ENCODE measurements around the gene CLEC18B.
A peak's percentile ranks its signal among the peaks of the same experiment; 100 is the strongest.
"Not testable (repeated sequence)": the region's sequence is repeated elsewhere in the genome, so short reads cannot be mapped to it uniquely, and the experiment has no call there.

CLEC18B gene

GRCh38 chr16:74443624-74444346, 22.5 kb upstream of the CLEC18B start:
- not testable (repeated sequence) for DNase-seq

- DNase-seq: no peak
Measured at GRCh38 chr16:74439685-74440084, 18.4 kb upstream of the CLEC18B start.

- no peak for DNase-seq
Measured at GRCh38 chr16:74438492-74438979, 17.3 kb upstream of the CLEC18B start.

- no peak for DNase-seq
Measured at GRCh38 chr16:74431516-74431915, 10.2 kb upstream of the CLEC18B start.

- peak; percentile 4 for DNase-seq
Measured at GRCh38 chr16:74430036-74430712, 8.9 kb upstream of the CLEC18B start.

GRCh38 chr16:74428493-74428892, 7.2 kb upstream of the CLEC18B start:
- DNase-seq: not testable (repeated sequence)

GRCh38 chr16:74425751-74426150, 4.5 kb upstream of the CLEC18B start:
- DNase-seq: not testable (repeated sequence)

- DNase-seq: not testable (repeated sequence)
Measured at GRCh38 chr16:74423721-74424120, 2.4 kb upstream of the CLEC18B start.

GRCh38 chr16:74422086-74422485, 808 bp upstream of the CLEC18B start:
- DNase-seq: not testable (repeated sequence)

GRCh38 chr16:74421482-74421785, 156 bp upstream of the CLEC18B start:
- DNase-seq: not testable (repeated sequence)

GRCh38 chr16:74419811-74420210, 1.5 kb downstream of the CLEC18B start:
- not testable (repeated sequence) for DNase-seq

GRCh38 chr16:74417897-74418296, 3.4 kb downstream of the CLEC18B start:
- not testable (repeated sequence) for DNase-seq

- DNase-seq: not testable (repeated sequence)
Measured at GRCh38 chr16:74413920-74414319, 7.4 kb downstream of the CLEC18B start.

GRCh38 chr16:74413485-74413884, 7.8 kb downstream of the CLEC18B start:
- DNase-seq: not testable (repeated sequence)

GRCh38 chr16:74412775-74413390, 8.4 kb downstream of the CLEC18B start:
- DNase-seq: not testable (repeated sequence)

GRCh38 chr16:74412138-74412774, 9.0 kb downstream of the CLEC18B start:
- not testable (repeated sequence) for DNase-seq

- not testable (repeated sequence) for DNase-seq
Measured at GRCh38 chr16:74410981-74411380, 10.3 kb downstream of the CLEC18B start.

- DNase-seq: not testable (repeated sequence)
Measured at GRCh38 chr16:74410057-74410957, 11.0 kb downstream of the CLEC18B start.

GRCh38 chr16:74409185-74409981, 11.9 kb downstream of the CLEC18B start:
- not testable (repeated sequence) for DNase-seq

GRCh38 chr16:74407362-74407705, 13.9 kb downstream of the CLEC18B start:
- not testable (repeated sequence) for DNase-seq

- DNase-seq: not testable (repeated sequence)
Measured at GRCh38 chr16:74406600-74407361, 14.5 kb downstream of the CLEC18B start.

All from NCI-H2171 (cell line).